ENCODE data around the gene ATP10D.
"Not testable (repeated sequence)": the region's sequence is repeated elsewhere in the genome, so short reads cannot be mapped to it uniquely, and the experiment has no call there.

The ATP10D gene

DNA sequence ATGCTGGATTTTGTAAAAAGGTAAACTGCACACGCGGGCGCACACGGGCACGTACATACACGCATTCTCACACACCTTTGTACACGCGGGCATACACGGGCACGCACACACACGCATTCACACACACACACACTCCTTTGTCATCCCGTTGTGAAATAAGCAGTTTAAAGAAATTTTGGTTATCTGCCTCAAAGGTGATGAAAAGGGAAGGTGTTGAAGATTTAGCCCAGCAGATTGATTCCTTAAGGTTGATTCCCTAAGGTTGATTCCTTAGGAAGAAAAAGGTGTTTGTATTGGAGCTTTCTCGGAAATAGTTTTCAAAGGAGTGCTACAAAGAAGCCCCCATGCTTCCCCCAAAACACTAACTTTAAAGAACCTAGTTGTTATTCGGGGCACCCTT, 693 bp downstream of the ATP10D start:
- peak overlapping the region; percentile 67 for H3K4me3 ChIP-seq (replicated peaks; ENCODE audit: low read depth, low read length)
- DNase-seq (ENCODE audit: extremely low read depth, low read depth) = no peak
- TF ChIP-seq, protein P1, sequence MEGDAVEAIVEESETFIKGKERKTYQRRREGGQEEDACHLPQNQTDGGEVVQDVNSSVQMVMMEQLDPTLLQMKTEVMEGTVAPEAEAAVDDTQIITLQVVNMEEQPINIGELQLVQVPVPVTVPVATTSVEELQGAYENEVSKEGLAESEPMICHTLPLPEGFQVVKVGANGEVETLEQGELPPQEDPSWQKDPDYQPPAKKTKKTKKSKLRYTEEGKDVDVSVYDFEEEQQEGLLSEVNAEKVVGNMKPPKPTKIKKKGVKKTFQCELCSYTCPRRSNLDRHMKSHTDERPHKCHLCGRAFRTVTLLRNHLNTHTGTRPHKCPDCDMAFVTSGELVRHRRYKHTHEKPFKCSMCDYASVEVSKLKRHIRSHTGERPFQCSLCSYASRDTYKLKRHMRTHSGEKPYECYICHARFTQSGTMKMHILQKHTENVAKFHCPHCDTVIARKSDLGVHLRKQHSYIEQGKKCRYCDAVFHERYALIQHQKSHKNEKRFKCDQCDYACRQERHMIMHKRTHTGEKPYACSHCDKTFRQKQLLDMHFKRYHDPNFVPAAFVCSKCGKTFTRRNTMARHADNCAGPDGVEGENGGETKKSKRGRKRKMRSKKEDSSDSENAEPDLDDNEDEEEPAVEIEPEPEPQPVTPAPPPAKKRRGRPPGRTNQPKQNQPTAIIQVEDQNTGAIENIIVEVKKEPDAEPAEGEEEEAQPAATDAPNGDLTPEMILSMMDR (IDR thresholded peaks at IDR 0.05; ENCODE audit: low read depth, low read length, missing control alignments) = no peak

DNA sequence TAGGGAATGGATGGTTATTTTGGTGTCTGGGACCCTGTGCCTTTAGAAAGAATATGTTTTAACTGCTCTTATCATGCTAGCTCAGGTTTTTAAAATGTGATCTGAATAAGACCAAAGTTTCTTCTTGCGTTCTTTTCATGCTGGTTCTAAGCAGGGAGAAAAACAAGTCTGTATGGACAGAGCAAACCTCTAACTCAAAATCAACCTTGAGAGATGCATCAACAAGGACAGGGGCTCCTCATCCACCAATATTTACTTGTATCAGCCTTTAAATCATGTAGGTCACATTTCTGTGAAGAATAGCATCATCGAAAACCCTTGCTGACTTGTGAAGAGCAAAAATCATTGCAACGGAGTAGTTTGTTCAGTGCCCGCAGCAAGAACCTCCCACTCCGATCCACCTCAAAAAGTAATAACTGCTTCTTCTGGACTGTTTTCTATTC, 1.2 kb downstream of the ATP10D start:
- no peak for DNase-seq (ENCODE audit: extremely low read depth, low read depth)
- peak overlapping the region; percentile 67 for H3K4me3 ChIP-seq (replicated peaks; ENCODE audit: low read depth, low read length)
- TF ChIP-seq, protein P1 (IDR thresholded peaks at IDR 0.05; ENCODE audit: low read depth, low read length, missing control alignments) = no peak

DNA sequence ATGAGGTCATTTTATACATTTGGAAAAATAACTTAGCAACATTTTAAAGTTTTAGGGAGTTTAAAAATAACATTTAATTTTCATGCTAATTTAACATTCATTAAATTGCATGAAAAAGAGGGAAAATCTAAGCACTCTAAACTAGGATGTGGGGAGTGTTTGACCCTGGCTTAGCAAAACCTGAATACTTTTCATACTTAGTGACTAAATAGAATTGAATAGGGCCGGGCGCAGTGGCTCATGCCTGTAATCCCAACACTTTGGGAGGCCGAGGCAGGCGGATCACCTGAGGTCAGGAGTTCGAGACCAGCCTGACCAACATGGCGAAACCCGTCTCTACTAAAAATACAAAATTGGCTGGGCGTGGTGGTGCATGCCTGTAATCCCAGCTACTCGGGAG, 1.7 kb downstream of the ATP10D start:
- H3K4me3 ChIP-seq (replicated peaks; ENCODE audit: low read depth, low read length) = peak overlapping the region; percentile 67
- not testable (repeated sequence) for DNase-seq (ENCODE audit: extremely low read depth, low read depth)

DNA sequence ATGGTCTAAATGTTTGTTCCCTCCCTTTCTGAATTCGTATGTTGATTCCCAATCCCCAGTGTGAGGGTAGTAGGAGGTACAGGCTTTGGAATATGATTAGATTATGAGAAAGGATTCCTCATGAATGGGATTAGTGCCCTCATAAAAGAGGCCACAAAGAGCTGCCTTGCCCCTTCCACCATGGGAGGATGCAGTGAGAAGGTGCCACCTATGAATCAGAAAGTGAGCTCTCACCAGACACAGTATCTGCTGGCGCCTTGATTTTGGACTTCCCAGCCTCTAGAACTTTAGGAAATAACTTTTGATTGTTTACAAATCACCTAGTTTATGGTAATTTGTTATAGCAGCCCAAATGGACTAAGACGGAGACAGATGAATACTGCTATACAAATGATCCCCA, 3.6 kb downstream of the ATP10D start:
- TF ChIP-seq, protein P1 (IDR thresholded peaks at IDR 0.05; ENCODE audit: low read depth, low read length, missing control alignments) = no peak
- DNase-seq (ENCODE audit: extremely low read depth, low read depth) = no peak
- no peak overlapping the region for H3K4me3 ChIP-seq (replicated peaks; ENCODE audit: low read depth, low read length)

DNA sequence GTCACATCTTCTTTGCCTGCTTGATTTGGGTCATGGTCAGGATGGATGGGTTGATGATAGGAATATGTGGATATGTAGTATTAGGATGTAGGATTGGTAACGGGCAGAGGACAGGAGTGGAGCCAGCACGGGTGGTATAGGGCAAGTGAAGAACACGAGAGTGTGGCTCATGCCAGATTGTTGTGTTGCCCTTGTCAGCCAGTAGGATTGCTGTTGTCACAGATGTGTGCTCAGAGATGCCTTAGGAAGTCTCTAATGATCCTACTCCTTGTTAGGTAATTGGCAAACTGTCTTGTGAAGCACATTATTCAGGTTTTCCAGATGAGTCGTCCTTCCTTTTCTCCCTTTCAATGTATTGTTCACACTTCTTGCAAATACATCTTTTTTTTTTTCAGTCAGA, 5.5 kb downstream of the ATP10D start:
- TF ChIP-seq, protein P1 (IDR thresholded peaks at IDR 0.05; ENCODE audit: low read depth, low read length, missing control alignments) = peak; percentile 59
- DNase-seq (ENCODE audit: extremely low read depth, low read depth) = peak; percentile 33
- H3K4me3 ChIP-seq (replicated peaks; ENCODE audit: low read depth, low read length) = no peak overlapping the region

DNA sequence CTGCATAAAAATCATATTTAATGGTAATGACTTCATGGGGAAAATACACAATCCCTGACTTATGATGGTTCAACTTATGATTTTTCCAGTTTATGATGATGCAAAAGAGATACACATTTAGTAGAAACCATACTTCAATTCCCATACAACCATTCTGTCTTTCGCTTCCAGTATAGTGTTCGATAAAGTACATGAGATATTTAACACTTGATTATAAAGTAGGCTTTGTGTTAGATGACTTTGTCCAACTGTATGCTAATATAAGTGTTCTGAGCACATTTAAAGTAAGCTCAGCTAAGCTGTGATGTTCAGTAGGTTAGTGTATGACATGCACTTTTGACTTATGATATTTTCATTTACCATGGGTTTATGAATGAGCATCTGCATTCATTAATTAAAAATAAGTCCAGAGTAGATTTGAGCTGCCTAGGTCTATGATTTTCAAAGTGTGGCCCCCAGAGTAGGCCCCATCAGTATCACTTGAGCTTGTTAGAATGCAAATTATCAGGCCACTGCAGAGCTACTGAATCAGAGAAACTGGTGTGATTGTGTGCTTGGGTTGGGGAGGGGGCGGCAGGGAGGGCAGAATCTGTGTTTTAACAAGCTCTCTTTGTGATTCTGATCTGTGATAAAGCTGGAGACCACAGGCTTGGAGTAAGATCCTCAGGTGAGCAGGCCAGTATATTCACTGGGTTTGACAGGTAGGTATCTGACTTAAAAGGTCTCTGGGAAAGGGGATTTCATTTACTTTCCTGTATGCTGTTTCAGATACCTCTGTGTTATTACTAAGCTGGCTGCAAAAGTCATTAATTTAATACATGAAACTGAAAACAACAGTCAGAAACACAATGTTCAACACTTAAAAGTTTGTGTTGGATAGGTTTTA, 8.4 kb downstream of the ATP10D start:
- TF ChIP-seq, protein P1 (IDR thresholded peaks at IDR 0.05; ENCODE audit: low read depth, low read length, missing control alignments) = no peak
- no peak for DNase-seq (ENCODE audit: extremely low read depth, low read depth)
- H3K4me3 ChIP-seq (replicated peaks; ENCODE audit: low read depth, low read length) = no peak overlapping the region

DNA sequence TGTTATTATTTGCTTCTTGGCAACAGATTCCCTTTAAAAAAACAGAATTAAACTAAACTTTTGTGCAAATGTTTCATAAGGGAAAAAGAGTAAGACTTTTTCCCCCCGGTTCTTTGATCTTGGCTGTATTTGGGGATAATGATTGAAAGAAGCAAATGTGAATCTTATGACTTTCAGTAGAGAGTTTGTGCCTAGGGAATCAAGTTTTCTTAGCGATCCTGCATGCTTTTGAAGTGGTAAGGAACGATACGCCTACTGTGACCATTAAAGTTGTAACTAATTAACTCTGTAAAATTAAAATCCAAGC, 9.0 kb downstream of the ATP10D start:
- no peak for DNase-seq (ENCODE audit: extremely low read depth, low read depth)
- no peak overlapping the region for H3K4me3 ChIP-seq (replicated peaks; ENCODE audit: low read depth, low read length)
- TF ChIP-seq, protein P1 (IDR thresholded peaks at IDR 0.05; ENCODE audit: low read depth, low read length, missing control alignments) = no peak

Measured in HFF-Myc (cell line).